HG03045 (cell line): ENCODE measurements around the gene CASQ2.

Experiments used
- ATAC-seq: cut with Tn5 transposase; IDR thresholded peaks from one replicate; pipeline ENCODE4 v1.9.1; 2021; ENCODE audit warnings: mild to moderate bottlenecking, moderate library complexity; ENCODE audit not compliant: unreplicated experiment

The CASQ2 gene

DNA sequence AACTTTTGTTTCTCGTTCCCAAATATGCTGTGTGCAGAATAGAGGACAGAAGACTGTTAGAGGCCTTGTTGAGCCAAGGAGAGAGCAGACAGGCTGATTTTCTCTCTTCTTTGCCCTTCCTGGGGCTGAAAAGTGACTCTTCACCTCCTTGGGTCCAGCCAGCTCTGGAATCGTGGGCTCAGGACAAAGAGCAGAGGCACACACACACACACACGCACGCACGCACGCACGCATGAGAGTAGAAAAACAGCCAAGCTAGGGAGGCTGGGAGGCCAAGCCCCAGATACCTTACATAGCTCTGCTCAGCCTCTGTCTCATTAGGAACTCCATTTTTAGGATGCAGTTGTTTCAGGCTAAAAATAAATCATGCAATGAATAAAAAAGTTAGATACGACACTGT, at the start of gene CASQ2:
Gene CASQ2 (minus strand): TSS at position 166 of the 400 bp plus-strand sequence. CDS start 173 bp downstream, outside the sequence.
- no peak for ATAC-seq

DNA sequence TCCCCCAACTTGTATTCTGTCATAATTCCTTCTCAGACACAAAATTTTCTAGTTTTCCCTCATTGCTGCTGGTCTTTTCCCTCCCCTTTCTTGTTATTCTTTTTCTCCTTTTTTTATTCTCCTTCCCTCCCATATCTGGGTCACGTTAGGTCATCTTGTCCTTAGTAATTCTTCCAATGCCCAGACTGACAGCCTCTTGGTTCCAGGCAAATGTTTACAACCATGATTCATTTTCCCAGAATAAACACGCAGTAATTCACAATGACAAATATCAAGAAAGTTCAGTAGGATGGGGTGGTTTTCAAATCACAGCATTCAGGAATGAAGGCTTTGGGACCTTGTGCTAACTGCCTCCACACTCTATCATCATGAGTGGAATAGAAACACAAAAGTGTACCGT, 47.2 kb upstream of the CASQ2 start:
- no peak for ATAC-seq

DNA sequence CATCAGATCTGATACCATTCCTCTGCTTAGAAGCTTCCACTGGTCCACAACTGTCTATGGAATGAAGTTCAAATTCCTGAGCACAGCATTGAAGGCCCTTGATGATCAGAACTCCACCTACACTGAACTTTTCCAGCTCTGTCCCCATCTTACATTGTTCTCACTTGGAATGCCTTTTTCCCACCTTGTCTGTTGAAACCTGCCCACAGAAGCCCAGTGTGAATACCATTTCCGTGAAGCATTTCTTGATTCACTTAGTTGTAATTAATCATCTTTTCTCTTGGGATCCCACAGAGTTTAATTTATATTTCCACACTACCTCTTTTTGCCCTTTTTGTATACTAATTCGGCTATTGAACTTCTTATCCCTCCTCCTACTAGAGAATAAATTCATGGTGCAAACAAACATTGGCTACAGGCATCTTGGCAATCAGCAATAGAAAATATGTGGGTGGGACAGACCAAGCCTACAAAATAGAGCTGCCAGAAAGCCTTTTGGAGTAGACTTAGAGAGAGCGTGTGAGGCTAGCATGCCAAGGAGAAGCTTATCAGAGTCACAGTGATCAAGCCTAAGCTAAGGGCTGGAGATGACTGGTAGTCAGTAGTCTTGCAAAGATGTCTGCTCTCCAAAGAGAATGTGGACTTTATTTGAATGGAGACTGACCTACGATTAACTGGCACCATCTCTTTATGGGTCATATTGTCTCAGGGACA, 46.3 kb upstream of the CASQ2 start:
- no peak for ATAC-seq

DNA sequence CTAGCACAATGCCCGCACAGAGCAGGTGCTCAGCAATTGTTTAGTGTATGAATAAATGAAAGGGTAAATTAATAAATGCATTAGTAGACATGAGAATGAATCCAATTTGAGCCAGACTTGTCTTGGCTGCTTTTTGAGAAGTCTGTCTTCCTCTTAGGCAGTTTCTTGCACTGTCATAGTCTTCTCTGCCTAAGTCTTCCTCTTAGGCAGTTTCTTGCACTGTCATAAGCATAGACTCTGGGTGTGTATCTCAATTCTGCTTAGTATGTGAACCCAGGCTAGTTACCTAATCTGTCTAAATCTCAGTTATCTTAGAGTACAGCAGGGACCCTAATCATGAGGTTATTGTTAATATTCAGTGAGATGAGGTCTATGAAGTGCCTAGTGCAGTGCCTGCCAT, 45.2 kb upstream of the CASQ2 start:
- ATAC-seq = no peak

DNA sequence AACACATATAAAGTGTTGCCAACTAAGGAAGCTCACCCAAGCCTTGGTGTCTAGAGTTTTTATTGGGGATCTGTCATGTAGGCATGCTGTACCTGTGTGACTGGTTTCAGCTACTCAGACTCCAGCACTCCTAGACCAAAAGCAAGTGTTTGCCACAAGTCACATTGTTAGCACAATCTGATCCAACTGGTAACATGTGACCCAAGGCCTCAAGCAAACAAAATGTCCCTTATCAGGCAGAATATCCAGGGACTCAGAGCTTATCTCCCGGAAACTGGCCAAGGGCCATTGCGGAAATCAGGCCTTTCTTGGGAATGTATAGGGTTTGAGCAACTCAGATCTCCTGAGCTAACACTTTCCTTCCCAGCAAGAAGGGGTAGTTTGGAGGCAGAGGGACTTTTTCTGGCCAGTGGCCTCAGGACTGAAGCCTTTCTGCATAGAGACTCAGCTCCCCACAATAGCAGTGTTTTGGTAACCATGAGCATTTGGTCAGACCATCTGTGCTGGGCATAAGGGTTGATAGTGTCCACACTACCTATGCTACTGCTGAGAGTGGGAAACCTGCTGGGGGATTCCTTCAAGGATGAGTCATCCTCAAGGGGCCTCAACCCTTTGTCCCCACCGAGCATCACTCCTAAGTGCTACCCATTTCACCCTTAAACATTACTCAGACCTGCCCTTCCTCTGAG, 42.8 kb upstream of the CASQ2 start:
- ATAC-seq = no peak

DNA sequence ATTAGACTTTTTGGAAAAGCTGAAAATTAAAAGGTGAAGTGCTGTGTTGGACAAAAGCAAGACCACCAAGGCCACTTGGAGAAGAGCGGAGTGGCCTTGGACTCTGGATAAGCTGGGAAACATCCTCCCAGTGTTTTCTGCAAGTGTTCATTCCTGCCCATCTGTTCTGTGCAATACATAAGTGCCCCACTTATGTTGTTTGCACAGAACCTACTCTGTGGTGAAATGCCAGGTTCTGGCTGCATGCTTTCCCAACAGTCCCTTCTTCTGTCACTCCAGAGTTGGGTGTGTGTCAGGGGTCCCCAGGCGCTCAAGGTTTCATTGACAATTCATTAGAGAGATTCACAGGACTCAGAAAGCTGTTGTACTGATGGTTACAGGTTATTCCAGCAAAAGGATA, 42.1 kb upstream of the CASQ2 start:
- no peak for ATAC-seq

DNA sequence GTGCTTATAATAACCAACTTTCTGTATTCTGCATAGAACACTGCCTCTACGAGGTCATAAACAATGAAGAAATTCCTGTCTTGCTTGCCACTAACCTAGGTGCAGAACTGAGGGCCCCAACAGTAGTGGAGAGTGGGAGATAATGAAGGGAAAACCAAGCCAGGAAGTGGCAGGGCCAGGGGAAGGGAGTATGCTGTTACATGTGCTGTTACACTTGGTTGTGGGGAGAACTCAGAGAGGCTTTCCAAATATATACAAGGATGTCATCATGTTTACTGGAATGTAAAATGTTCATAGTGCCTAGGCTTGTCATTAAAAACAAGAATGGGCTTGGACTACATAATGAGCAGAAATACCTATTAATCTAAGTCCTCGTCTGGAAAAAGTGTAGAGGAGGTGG, 41.3 kb upstream of the CASQ2 start:
- ATAC-seq = no peak

DNA sequence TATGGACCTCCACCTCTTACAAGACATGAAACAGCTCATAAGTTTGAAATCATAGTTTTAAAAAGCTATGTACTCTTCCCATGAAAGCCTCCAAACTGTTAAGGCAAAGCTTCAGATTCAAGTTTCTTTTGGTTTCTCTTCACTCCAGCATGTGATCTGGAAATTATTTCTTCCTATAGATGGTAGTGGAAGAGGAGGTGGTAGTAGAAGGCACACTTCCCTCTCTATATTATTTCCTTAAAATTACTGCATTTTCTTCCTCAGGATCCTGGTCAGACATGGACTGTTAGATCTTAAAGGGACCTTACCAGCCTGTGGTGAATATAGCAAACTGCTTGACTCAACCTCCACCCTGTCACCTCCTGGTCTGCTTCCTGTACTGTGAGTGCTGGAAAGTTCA, 40.6 kb upstream of the CASQ2 start:
- ATAC-seq = no peak

DNA sequence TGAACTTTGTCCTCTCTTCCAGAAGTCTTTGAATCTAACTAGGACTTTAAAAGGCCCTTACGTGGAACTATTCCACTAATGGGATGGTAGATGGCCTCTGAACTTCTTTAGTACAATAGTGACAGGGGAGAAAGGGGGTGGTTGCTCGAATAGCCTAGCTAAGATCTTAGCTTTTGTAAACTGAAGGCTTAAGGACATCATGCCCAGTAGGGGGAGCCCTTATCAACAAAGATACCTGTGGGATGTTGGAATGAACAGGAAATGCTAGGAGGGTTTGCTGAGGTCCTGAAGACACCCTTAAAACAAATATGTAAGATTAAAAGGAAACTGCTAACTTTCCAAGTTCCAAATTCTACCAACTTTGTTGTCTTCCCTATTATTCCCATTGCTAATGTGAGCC, 39.2 kb upstream of the CASQ2 start:
- no peak for ATAC-seq

DNA sequence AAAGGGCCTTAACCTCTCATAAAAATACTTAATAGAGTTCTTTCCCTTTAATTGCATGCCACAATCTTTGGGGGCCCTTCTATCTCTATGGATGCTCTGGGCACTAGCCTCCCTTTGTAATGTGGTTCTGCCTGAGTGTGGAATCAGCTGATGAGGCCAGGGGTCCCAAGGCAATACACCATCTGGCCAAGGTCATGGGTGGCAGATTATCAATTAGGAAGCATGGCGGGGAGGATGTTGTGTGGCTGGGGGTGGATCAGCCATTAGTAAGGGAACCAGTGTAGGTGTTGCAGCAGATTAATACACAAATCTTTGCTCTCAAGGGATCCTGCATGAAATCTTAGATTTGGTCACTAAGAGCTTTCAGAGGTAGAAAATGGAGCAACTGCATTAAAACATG, 37.1 kb upstream of the CASQ2 start:
- ATAC-seq = no peak

DNA sequence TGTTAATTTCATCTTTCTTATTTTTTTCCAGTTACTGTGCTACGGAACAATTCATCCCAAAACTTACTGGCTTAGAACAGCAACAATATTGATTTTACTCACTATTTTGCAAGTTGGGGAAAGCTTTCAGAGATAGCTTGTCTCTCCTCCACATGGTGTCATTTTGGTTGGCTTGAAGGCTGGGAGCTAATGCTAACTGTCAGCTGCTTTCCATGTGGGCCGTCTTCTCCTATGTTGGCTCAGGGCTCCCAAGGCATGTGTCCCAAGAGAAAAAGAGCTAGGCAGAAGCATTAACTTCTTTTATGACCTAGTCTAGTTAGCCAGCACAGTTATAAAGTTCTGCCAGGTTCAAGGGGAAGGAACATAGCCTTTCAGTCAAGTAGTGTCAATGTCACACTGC, 33.9 kb upstream of the CASQ2 start:
- ATAC-seq = no peak

DNA sequence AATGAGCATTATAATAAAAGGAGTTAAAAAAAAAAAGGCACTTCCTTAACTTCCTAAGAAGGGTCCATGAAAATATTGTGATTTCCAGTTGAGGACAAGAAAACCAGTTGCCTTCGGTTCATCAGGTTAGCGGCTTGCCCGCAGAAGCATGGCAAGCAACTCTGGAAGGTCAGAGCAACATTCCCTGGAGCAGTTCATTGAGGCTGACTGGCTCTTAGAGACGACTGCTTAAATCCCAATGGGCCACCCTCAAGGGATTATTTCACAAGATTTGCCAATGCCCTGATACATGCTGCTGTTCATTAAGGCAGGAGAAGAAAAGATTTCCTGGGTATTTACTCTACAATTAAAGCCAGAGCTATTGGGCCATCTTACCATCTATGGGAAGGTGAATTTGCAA, 29.0 kb upstream of the CASQ2 start:
- ATAC-seq = no peak

DNA sequence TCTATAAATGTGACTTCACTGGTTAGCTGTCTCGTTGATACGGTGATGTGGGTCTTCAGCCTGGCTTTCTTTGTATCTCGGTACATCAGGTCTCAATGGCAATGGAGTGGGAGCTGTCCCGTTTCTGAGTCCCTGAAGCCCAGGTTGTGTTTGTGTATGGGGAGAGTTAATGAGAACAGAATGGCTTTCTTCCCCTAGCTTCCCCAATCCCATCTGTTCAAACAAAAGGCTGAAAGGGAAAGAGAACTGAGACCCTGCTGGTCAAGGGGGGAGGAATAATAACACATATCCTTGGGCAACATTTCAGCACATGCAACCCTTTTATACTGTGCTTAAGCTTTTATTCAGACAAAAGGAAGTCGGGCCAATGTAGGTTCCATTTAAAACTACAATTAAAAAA, 28.4 kb upstream of the CASQ2 start:
- no peak for ATAC-seq

DNA sequence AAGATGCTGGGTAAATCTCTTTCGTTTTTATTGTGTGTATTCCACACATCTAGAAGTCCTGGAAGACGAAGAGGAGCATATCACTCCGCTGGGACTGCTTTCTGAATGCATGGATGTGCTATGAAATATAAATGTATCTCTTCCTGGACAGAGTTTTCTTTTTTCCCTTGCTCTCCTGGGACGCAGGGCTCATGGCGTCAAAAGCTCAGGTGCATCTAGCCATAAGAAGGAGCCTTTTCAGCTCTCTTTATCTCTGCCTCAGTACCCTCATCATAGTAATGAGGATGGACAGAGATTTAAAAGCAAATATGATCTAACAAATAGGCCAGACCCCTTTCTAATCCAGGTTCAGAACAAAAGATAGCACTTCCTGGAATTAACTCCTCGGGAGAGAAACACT, 27.5 kb upstream of the CASQ2 start:
- no peak for ATAC-seq

DNA sequence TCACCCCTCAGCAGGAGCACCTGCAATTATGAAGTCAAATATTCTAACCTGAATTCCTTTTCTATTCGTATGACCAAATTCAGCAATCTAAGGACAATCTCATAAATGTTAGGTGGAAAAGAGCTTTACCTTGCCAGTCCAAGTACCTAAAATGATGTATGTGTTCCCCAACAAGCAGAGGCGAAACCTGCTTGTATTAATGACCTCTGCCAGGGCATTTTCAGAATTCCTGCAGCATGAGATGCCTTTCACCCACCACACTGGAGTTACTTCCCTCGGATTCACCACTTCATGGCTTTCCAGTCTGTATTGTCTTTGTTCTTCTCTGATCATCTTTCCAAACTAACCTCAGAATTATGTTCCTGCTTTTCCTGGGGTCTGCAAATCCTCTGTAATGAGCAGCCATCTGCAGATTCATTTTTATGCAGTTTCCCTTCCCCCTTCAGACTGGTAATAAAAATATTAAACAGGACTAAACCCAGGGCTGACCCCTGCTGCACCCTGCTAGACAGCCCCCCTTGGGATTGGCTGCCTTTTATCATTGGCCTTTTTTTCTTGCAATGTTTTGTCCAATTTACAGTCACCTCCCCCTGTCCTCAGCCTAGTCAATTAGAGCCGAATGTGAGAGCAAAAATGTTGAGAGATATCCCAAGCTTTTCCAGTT, 26.6 kb upstream of the CASQ2 start:
- ATAC-seq = no peak

DNA sequence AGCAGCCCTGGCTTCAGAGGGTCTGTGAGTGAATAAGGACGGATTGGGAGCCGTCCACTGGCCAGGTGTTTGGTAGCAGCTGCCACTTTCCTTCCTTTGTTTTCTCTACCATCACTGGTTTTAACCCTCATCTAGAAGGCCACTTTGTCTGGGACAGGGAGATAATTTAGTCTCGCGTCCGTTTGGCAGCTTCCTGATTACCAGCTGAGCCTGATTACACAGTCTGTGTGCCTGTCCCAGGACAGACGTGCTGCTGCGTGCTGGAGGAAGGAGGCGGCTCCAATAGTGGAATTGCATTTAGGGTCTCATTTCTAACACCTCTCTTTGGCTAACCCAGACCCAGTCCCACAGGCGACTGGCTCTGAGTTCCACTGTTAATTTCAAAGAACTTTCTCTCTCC, 24.6 kb upstream of the CASQ2 start:
- ATAC-seq = no peak

DNA sequence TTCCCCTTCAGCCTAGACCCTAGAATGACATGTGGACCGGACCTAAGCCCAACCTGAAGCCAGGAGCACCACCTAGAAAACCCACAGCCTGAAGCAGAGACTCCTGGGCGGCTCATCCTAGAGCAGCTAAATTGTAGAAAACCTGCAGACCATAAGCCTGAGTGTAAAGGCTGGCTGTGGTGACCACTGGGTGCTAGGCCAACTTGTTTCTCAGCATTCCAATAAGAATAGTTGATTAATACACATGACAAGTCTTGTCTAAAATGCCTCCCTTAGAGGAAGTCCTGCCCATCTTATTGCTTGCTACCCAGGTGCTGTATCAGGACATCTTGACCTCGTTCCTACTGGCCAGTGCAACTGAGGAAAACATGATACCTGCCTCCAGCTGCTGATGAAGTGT, 23.3 kb upstream of the CASQ2 start:
- ATAC-seq = no peak

DNA sequence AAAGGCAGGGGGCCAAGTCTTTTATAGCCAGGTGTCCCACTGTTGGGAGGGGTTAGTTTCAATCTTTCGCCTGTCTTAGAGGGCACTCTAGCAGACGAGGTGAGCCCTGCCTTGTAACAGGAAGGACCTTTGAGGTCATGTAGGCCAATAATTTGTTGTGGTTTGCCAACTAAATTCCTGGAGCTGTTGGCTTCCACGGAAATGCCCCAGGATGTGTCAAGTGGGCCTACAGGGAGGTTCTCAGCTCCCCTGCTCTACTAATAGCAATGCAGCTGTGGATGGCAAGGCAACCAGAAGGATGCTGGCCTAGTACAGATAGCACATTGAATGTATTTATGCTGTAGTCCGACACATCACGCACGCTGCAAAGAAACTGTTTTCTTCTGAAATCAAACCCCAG, 22.3 kb upstream of the CASQ2 start:
- ATAC-seq = no peak

DNA sequence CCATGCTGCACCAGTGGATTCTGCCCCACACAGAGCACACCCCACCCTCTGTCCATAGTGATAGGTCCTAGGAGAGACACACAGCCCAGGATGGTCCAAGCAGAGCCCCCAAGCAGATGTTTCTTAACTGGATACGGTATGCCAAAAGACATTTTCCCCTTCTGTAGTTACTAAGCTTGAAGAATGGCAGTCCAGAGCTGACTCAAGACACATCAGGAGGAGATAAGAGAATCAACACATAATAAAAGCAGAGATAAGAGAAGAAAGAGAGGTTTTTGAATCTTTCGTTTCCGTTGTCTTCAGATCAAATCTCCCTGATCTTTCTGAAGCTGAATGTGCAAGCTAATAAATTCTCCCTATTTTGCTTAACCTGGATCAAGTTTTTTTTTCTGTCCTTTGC, 21.8 kb upstream of the CASQ2 start:
- ATAC-seq = no peak

DNA sequence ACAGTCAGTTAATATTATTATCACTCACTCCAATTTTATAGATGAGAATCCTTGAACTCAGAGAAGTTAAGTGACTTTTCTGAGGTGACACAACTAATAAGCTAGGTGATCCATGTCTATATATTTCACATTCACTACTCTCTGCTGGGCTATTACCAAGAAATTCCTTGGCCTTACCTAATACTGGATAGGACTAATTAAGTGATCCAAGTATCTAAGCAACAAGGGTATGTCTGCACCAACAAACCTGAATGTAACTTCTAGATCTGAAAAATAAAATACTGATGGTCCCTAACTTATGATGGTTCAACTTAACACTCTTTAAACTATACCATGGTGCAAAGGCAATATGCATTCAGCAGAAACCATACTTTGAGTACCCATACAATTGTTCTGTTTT, 14.8 kb upstream of the CASQ2 start:
- no peak for ATAC-seq

DNA sequence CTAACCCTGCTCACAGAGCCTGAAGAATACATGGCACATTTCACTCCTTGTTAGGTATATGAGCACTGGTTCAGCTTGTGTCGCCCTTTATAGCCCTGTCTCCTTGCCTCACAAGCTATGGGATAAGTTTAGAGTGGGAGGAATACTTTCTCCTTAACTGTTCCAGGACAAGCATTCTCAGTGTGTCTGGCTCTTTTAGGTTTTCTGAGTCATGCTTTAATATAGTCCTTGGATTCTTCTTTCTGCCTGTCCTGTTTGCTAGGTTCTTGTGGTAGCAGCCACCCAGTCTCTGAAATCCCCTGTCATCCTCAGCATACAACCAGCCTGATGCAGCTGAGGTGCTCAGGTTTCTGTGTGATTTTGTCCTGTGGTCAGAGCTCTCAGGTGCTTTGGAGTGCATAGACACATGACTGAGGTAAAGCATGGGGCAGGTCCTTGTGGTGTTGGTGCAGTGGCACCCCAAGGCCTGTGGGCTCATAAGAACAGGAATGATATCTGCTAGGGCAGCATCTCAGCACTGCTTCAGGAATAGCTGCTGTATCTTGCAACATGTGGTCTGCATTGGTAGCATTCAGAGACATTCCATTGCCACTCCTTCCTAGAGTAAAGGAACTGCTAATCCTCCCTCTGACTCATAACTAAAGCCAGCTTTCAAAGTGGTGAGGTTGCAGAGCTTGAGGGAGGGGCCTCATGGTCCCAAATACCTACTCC, 14.2 kb upstream of the CASQ2 start:
- ATAC-seq = no peak

DNA sequence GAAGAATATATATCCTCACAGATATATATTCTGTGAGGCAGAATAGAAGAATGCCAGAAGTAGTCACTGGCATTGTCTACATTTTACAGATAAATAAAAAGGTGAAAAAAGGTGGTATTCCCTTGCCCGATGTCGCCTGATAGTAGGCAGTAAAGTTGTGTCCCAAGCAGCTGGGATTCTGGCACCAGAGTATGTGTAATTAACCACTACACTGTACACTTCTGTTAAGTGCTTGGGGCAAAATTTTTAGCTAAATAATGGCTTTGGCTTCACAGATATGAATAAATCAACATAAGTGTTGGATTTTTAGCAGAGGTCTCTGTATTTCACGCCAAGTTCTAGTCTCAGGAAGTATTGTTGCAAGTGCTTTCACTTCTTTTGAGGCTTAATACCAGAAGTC, 13.3 kb upstream of the CASQ2 start:
- ATAC-seq = no peak
